ENCODE results near the gene DEFB128. TPM values are rescaled to one million over a fixed set of nuclear protein-coding genes. Genes with fewer than 3 reads are reported as not detected.
"Not testable (repeated sequence)": the region's sequence is repeated elsewhere in the genome, so short reads cannot be mapped to it uniquely, and the experiment has no call there.

DEFB128 gene
- total RNA-seq, result not detected

GRCh38 chr20:189611-190010 is at the start of gene DEFB128:
Gene DEFB128, minus strand, starts transcription at chr20:189711. Its CDS starts 88 bp downstream, at chr20:189623.
- no peak for DNase-seq

GRCh38 chr20:237929-238328 is 48.4 kb upstream of the DEFB128 start:
- DNase-seq, result no peak

- DNase-seq, result no peak
Observed at GRCh38 chr20:237489-237888, 48.0 kb upstream of the DEFB128 start.

GRCh38 chr20:235891-236290 is 46.4 kb upstream of the DEFB128 start:
- DNase-seq, result no peak

- DNase-seq, result no peak
Observed at GRCh38 chr20:227439-228105, 38.1 kb upstream of the DEFB128 start.

GRCh38 chr20:226958-227357 is 37.4 kb upstream of the DEFB128 start, which contains the start of gene DEFB129:
Gene DEFB129, plus strand, starts transcription at chr20:227258. Its CDS starts 31 bp downstream, at chr20:227289.
- DNase-seq, result no peak

GRCh38 chr20:225879-226278 is 36.4 kb upstream of the DEFB128 start:
- not testable (repeated sequence) for DNase-seq

- no peak for DNase-seq
Observed at GRCh38 chr20:221258-221830, 31.8 kb upstream of the DEFB128 start.

GRCh38 chr20:219290-220115 is 30.0 kb upstream of the DEFB128 start:
- DNase-seq, result no peak

- no peak for DNase-seq
Observed at GRCh38 chr20:217266-217665, 27.8 kb upstream of the DEFB128 start.

GRCh38 chr20:215796-216195 is 26.3 kb upstream of the DEFB128 start:
- DNase-seq, result no peak

- no peak for DNase-seq
Observed at GRCh38 chr20:214383-214782, 24.9 kb upstream of the DEFB128 start.

- no peak for DNase-seq
Observed at GRCh38 chr20:210809-211502, 21.4 kb upstream of the DEFB128 start.

- peak; percentile 4 for DNase-seq
Observed at GRCh38 chr20:208942-209566, 19.5 kb upstream of the DEFB128 start.

- not testable (repeated sequence) for DNase-seq
Observed at GRCh38 chr20:203630-204029, 14.1 kb upstream of the DEFB128 start.

GRCh38 chr20:199996-200395 is 10.5 kb upstream of the DEFB128 start:
- DNase-seq, result no peak

- no peak for DNase-seq
Observed at GRCh38 chr20:198225-198624, 8.7 kb upstream of the DEFB128 start.

- no peak for DNase-seq
Observed at GRCh38 chr20:187733-188132, 1.8 kb downstream of the DEFB128 start.

GRCh38 chr20:184288-184687 is 5.2 kb downstream of the DEFB128 start:
- no peak for DNase-seq

- no peak for DNase-seq
Observed at GRCh38 chr20:168876-169275, 20.6 kb downstream of the DEFB128 start.

- no peak for DNase-seq
Observed at GRCh38 chr20:164618-165017, 24.9 kb downstream of the DEFB128 start.

GRCh38 chr20:157154-157553 is 32.4 kb downstream of the DEFB128 start, which contains the start of gene DEFB127:
Gene DEFB127, plus strand, starts transcription at chr20:157454. Its CDS starts 91 bp downstream, at chr20:157545.
- no peak for DNase-seq

Measured in skin of body (tissue), 2 donors.